IMR-90 (cell line): ENCODE results near the gene SETX. TPM values are rescaled to one million over a fixed set of nuclear protein-coding genes. Genes with fewer than 3 reads are reported as not detected.

ENCODE experiments used
- ATAC-seq: fragments of 200-7000 bp; cut with Tn5 transposase; 2 replicates; pipeline ENCODE4 v1.9.1; 2020; ENCODE audit warnings: low read depth, mild to moderate bottlenecking, moderate library complexity
- BruUV-seq: library from RNA; stranded (reverse); fragments of 400-500 nt; replicated peaks from 2 replicates; lab custom pipeline; 2021; lab: Mats Ljungman, UMichigan
- CTCF ChIA-PET: fragments of 300-600 bp; formaldehyde crosslinking; extraction: SDS; loops from one replicate; lab custom pipeline; 2021; ENCODE audit warnings: antibody characterized with exemption; lab: Yijun Ruan, JAX
- POLR2A ChIA-PET: fragments of 300-600 bp; sonication (Branson Sonifier 250); formaldehyde crosslinking; loops from one replicate; lab custom pipeline; 2022; ENCODE audit warnings: antibody characterized with exemption; ENCODE audit not compliant: unreplicated experiment; lab: Charles Lee
- DNase-seq: peaks from one replicate; pipeline ENCODE4 v3.0.0; 2013
- H2AFZ ChIP-seq: replicated peaks from 2 replicates; pipeline ENCODE3; 2013; ENCODE audit warnings: low read length, mild to moderate bottlenecking; ENCODE audit not compliant: poor library complexity
- H2AK5ac ChIP-seq: 2 replicates; pipeline ENCODE4 v1.6.1; 2013; ENCODE audit warnings: low read depth, low read length, inconsistent platforms
- H2AK9ac ChIP-seq: replicated peaks from 2 replicates; pipeline ENCODE3; 2013; ENCODE audit warnings: mild to moderate bottlenecking, low read depth, low read length, moderate library complexity; ENCODE audit not compliant: poor library complexity
- H2BK120ac ChIP-seq: 2 replicates; pipeline ENCODE4 v1.6.1; 2013; ENCODE audit warnings: low read depth, low read length, inconsistent platforms
- H2BK15ac ChIP-seq: 3 replicates; pipeline ENCODE4 v1.6.1; 2013; ENCODE audit warnings: low read depth, low read length, inconsistent platforms
- H2BK20ac ChIP-seq: 2 replicates; pipeline ENCODE4 v1.6.1; 2013; ENCODE audit warnings: low read depth, mild to moderate bottlenecking, inconsistent platforms, low read length, moderate library complexity
- H2BK5ac ChIP-seq: 2 replicates; pipeline ENCODE4 v1.6.1; 2013; ENCODE audit warnings: mild to moderate bottlenecking, low read depth, low read length, inconsistent platforms; ENCODE audit not compliant: poor library complexity, severe bottlenecking
- H3K14ac ChIP-seq: replicated peaks from 2 replicates; pipeline ENCODE4 v1.6.1; 2013; ENCODE audit warnings: low read depth, low read length, inconsistent platforms
- H3K18ac ChIP-seq: 2 replicates; pipeline ENCODE4 v1.6.1; 2013; ENCODE audit warnings: low read depth, low read length, control low read depth
- H3K23ac ChIP-seq: 2 replicates; pipeline ENCODE4 v1.6.1; 2013; ENCODE audit warnings: low read depth, low read length, inconsistent platforms
- H3K27ac ChIP-seq: 2 replicates; pipeline ENCODE4 v1.5.1; 2013; ENCODE audit warnings: mild to moderate bottlenecking, control low read depth, low read length; ENCODE audit not compliant: insufficient read depth
- H3K27me3 ChIP-seq: 2 replicates; pipeline ENCODE4 v1.6.1; 2013; ENCODE audit warnings: low read length; ENCODE audit not compliant: control insufficient read depth, insufficient read depth
- H3K36me3 ChIP-seq: 2 replicates; pipeline ENCODE4 v1.6.1; 2013; ENCODE audit warnings: low read length, mixed read lengths; ENCODE audit not compliant: control insufficient read depth, insufficient read depth
- H3K4ac ChIP-seq: 2 replicates; pipeline ENCODE4 v1.6.1; 2013; ENCODE audit warnings: low read depth, low read length, inconsistent platforms
- H3K4me1 ChIP-seq: 2 replicates; pipeline ENCODE4 v1.6.1; 2013; ENCODE audit warnings: low read length, mixed read lengths; ENCODE audit not compliant: control insufficient read depth, insufficient read depth
- H3K4me2 ChIP-seq: 2 replicates; pipeline ENCODE4 v1.6.1; 2013; ENCODE audit warnings: low read depth, mild to moderate bottlenecking, control low read depth, low read length, moderate library complexity
- H3K4me3 ChIP-seq: 2 replicates; pipeline ENCODE4 v1.5.1; 2013; ENCODE audit warnings: low read depth, mild to moderate bottlenecking, control low read depth, low read length, moderate library complexity; ENCODE audit not compliant: insufficient read depth
- H3K56ac ChIP-seq: 2 replicates; pipeline ENCODE4 v1.6.1; 2013; ENCODE audit warnings: low read length, inconsistent platforms; ENCODE audit not compliant: insufficient read depth; ENCODE audit errors: extremely low read depth
- H3K79me1 ChIP-seq, 2 experiments: 2 replicates each; pipeline ENCODE4 v1.6.1; 2013; ENCODE audit warnings: low read length in 2 of 2, inconsistent platforms in 1 of 2, low read depth in 1 of 2
- H3K9ac ChIP-seq: 2 replicates; pipeline ENCODE4 v1.6.1; 2013; ENCODE audit warnings: low read depth, low read length, control low read depth
- H3K9me1 ChIP-seq: 2 replicates; pipeline ENCODE4 v1.6.1; 2013; ENCODE audit warnings: low read length, inconsistent platforms; ENCODE audit not compliant: insufficient read depth
- H3K9me3 ChIP-seq: 2 replicates; pipeline ENCODE4 v1.6.1; 2013; ENCODE audit warnings: low read length; ENCODE audit not compliant: control insufficient read depth, insufficient read depth
- H4K20me1 ChIP-seq: 2 replicates; pipeline ENCODE4 v1.6.1; 2013; ENCODE audit warnings: low read length, inconsistent platforms; ENCODE audit not compliant: insufficient read depth
- H4K5ac ChIP-seq: 2 replicates; pipeline ENCODE4 v1.6.1; 2013; ENCODE audit warnings: mild to moderate bottlenecking, low read depth, low read length, control low read depth
- H4K8ac ChIP-seq, 2 experiments: 2 replicates each; pipeline ENCODE4 v1.6.1; 2013; ENCODE audit warnings: low read depth in 2 of 2, low read length in 2 of 2, control low read depth in 1 of 2, inconsistent platforms in 1 of 2
- H4K91ac ChIP-seq: 2 replicates; pipeline ENCODE4 v1.6.1; 2013; ENCODE audit warnings: low read depth, low read length, inconsistent platforms; ENCODE audit not compliant: insufficient read depth
- MXI1 ChIP-seq: IDR thresholded peaks from 2 replicates; pipeline ENCODE4 v1.6.1; 2012; ENCODE audit warnings: low read depth, mild to moderate bottlenecking, low read length, moderate library complexity, borderline replicate concordance
- RAD21 ChIP-seq: IDR thresholded peaks from 2 replicates; pipeline ENCODE4 v1.6.1; 2012; ENCODE audit warnings: low read length, improper control_type of control experiment
- WGBS, 2 experiments: methylation state at CpG; one replicate each; pipeline versions ENCODE4 v1.1.5 to v1.1.7; 2013; ENCODE audit warnings: missing lambda C conversion rate in 2 of 2; ENCODE audit not compliant: insufficient read length in 1 of 2; ENCODE audit errors: extremely low coverage in 2 of 2; 5-methylcytosine and 5-hydroxymethylcytosine counted together
- dilution Hi-C: fragments of 300-500 bp; cut with HindIII; formaldehyde crosslinking; loops from one replicate; pipeline ENCODE4 v1.14.3; 2018; ENCODE audit warnings: low sequenced_read_pairs; ENCODE audit not compliant: unreplicated experiment
- in situ Hi-C: fragments of 300-500 bp; cut with MboI; formaldehyde crosslinking; loops from 3 replicates; pipeline ENCODE4 v1.14.3; 2019; ENCODE audit warnings: low sequenced_read_pairs, inconsistent platforms, mixed read lengths
- intact Hi-C: fragments of 100-400 bp; cut with micrococcal nuclease; formaldehyde crosslinking; loops from 2 replicates; pipeline ENCODE4 v1.10.0; 2022
- polyA plus RNA-seq, 3 experiments: library from polyadenylated mRNA; depleted of rRNA; stranded (reverse); fragments of >200 nt; gene quantifications; 2 replicates each; pipeline ENCODE4 v1.2.3, GENCODE V29; 2012; ENCODE audit warnings: low replicate concordance in 1 of 3
- total RNA-seq: library from RNA; depleted of rRNA; stranded (reverse); fragments of >200 nt; gene quantifications from 2 replicates; pipeline ENCODE4 v1.2.3, GENCODE V29; 2012

The SETX gene
- total and polyA plus RNA-seq, 2 of the 4 experiments (the other 2 are of a cell fraction): 13.1 to 55.0 TPM

GRCh38 chr9:132341177-132341840, 13.5 kb downstream of the SETX start:
- no peak overlapping the region for H2BK20ac ChIP-seq
- BruUV-seq: no TSS peak
- no peak overlapping the region for H3K4me3 ChIP-seq
- no peak overlapping the region for H3K9ac ChIP-seq
- no peak overlapping the region for H3K18ac ChIP-seq
- no peak overlapping the region for H3K4ac ChIP-seq
- no peaks in the 10 kb centered on the region for H3K27me3 ChIP-seq
- H3K79me1 ChIP-seq: peaks cover 15 to 33% of the 10 kb centered on the region in 2 experiments
- no peak overlapping the region for H2AK9ac ChIP-seq
- no peak overlapping the region for H2AK5ac ChIP-seq
- no peak overlapping the region for H2BK15ac ChIP-seq
- no peaks in the 10 kb centered on the region for H3K9me3 ChIP-seq
- ATAC-seq (no peak), DNase-seq (no peak)
- H4K91ac ChIP-seq: no peak overlapping the region
- in situ Hi-C loops: loop anchor here (25.0 kb wide), 1 partner anchor 1204 kb away; the partner anchor contains the start of gene NUP214
- H4K8ac ChIP-seq: no peak overlapping the region
- POLR2A ChIA-PET: no interaction called here
- no peak overlapping the region for H2AFZ ChIP-seq
- no peak overlapping the region for H3K14ac ChIP-seq
- CTCF ChIA-PET: no interaction called here
- no peak overlapping the region for H3K56ac ChIP-seq
- no peak overlapping the region for H4K5ac ChIP-seq
- no peak overlapping the region for H3K27ac ChIP-seq
- no CpG with 5 or more reads among the region's 9 CpGs for WGBS, 2 experiments
- H4K20me1 ChIP-seq: peaks cover 3% of the 10 kb centered on the region
- dilution Hi-C loops: no loop called here
- intact Hi-C loops: loop anchor here (5.0 kb wide), 1 partner anchor 44 kb away; no protein-coding TSS in a partner anchor
- H3K23ac ChIP-seq: no peak overlapping the region
- H3K36me3 ChIP-seq: peaks cover 58% of the 10 kb centered on the region
- H3K4me2 ChIP-seq: no peak overlapping the region
- TF ChIP-seq MXI1 (no peak), RAD21 (no peak)
- no peaks in the 10 kb centered on the region; the same call in 1 of the 2 replicates for H3K9me1 ChIP-seq
- no peaks in the 10 kb centered on the region for H3K4me1 ChIP-seq
- no peak overlapping the region for H2BK5ac ChIP-seq
- no peak overlapping the region for H2BK120ac ChIP-seq
